NCI-H2107 treated with DMSO at 0.1 percent for 48 hours (cell line): Measurements from ENCODE around the gene SPDYE17.
"Not testable (repeated sequence)": the region's sequence is repeated elsewhere in the genome, so short reads cannot be mapped to it uniquely, and the experiment has no call there.

Source experiments
- DNase-seq: peaks from one replicate; lab custom pipeline; 2025; ENCODE audit not compliant: unreplicated experiment; lab: John Stamatoyannopoulos, UW

SPDYE17 gene, protein sequence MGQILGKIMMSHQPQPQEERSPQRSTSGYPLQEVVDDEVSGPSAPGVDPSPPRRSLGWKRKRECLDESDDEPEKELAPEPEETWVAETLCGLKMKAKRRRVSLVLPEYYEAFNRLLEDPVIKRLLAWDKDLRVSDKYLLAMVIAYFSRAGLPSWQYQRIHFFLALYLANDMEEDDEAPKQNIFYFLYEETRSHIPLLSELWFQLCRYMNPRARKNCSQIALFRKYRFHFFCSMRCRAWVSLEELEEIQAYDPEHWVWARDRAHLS

DNA sequence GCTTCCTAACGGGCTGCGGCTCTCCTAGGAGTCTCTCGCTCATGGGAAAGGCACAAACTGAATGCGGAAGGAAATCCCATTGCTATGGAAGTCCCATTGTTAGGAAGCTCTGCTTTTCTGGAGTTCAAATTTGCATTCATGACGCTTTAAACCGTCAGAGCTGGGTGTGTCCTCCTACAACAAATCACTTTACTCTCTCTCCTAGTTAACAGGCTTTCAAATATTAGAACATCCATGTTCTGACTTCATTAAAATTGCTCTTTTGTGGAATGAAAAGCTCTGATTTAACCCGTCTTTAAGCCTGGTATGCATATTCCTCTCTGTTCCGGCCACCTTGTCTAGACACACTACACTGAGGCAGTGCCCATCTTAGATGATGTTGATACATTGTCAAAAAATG, at the start of gene SPDYE17:
Gene SPDYE17 (minus strand): TSS at position 101 of the 400 bp plus-strand sequence. CDS start 1,791 bp downstream, outside the sequence.
- not testable (repeated sequence) for DNase-seq

DNA sequence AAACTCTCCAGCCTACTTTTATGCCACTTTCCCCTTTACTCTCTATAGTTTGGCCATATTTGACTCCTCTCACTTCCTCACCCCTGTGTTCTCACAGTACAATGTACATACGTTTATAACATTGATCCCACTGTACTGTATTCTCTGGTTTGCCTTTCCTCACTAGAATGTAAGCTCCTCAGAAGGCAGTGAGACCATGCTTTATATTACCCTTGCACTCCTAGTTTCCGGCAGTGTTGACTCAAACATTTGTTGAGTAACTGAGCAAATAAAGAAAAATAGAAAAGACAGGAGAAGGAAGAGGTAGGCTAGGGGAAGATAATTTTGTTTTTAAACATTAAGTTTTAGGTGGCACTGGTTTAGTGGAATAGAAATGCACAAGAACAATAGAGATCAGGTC, 48.1 kb upstream of the SPDYE17 start:
- not testable (repeated sequence) for DNase-seq

DNA sequence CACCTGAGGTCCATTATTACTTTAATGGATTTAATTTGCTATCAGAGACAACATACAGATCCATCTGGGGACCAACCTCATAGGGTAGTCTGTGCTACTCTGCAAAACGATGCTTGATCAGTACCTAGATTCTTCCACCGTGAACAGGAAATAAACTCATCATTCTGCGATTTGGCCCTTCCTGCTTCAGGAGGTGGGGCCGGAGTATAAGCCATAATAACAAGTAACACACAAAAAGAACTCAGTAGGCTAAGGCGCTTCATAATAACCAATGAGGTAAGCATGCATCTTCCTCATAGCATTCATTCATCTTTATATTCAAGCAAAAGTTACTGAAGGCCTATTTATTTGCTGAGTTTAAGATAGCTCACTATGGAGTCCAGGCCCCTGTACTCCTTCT, 47.5 kb upstream of the SPDYE17 start:
- not testable (repeated sequence) for DNase-seq

DNA sequence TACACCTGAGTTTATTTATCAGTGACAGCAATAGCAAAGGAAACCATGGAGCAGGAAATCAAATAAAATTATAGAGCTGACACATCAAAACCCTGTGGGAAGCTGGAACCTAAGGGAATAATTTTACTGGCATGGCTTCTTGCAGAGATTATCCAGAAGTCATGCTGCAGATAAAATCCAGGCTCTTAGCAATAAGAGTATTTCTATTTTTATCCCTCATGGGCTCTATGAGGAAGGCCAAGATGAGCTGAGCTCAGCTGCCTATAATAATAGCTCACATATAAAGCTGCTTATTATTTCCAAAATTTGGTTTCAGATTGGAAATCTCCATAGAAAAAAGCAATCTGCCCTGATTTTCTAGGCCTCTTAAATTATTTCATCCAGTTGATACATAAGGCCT, 47.0 kb upstream of the SPDYE17 start:
- not testable (repeated sequence) for DNase-seq

DNA sequence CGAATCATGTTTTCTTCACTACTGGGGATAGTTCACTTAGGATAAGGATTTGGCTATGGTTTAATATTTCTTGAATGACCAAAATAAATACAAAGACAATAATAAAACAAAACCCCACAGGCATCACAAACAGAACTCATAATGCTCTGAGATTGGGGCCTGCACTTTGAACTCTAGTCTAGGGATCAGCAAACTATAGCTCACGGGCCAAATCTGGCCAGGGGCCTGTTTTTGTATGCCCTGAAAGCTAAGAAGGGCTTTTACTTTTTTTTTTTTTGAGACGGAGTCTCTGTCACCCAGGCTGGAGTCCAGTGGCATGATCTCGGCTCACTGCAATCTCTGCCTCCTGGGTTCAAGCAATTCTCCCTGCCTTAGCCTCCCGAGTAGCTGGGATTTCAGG, 44.9 kb upstream of the SPDYE17 start:
- not testable (repeated sequence) for DNase-seq

DNA sequence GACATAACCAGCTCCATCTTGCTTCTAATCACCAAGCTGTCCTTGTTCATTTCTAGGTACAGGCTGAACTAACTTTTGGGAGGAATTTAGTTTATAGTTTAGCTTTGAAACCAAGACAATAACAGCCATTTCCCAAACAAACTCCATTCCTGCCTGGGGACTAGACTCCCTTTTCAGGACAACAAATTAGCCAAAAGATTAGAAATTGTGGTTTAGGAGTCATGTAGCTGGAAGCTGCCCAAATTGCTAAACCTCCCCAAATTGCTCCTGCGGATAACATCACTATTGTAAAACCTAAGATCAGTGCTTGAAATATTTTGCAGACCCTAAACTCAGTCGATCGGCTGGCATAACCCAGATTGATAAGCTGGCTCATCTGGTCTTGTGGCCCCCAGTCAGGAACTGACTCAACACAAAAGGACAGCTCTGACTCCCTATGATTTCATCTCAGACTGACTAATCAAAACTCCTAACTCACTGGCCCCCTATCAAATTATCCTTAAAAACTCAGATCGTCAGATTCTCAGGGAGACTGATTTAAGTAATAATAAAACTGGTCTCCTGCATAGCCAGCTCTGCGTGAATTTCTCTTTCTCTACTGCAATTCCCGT, 42.7 kb upstream of the SPDYE17 start:
- DNase-seq = not testable (repeated sequence)

DNA sequence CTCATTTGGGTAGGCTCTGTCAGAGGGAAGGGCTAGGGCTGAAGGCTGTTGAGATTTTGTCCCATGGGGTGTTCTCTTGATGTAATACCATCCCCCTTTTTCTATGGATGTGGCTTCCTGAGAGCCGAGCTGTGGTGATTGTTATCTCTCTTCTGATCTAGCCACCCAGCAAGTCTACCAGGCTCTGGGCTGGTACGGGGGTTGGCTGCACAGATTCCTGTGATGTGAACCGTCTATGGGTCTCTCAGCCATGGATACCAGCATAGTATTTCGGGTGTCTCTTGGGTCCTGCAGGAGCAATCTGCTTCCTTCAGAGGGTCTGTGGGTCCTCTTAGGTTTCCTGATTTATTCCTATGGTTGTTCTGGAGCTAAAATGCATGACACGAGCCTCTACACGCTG, 38.9 kb upstream of the SPDYE17 start:
- not testable (repeated sequence) for DNase-seq

DNA sequence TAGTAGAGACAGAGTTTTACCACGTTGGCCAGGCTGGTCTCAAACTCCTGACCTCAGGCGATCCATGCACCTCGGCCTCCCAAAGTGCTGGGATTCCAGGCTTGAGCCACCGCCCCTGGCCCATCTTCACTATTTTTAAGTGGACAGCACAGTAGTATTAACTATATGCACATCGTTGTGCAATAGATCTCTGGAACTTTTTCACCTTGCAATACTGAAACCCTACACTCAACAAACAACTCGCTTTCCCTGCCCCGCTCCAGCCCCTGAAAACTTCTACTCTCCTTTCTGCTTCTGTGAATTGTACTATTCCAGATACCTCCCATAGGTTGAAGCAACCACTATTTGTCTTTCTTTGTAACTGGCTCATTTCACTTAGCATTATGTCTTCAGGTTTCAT, 33.7 kb upstream of the SPDYE17 start:
- not testable (repeated sequence) for DNase-seq

DNA sequence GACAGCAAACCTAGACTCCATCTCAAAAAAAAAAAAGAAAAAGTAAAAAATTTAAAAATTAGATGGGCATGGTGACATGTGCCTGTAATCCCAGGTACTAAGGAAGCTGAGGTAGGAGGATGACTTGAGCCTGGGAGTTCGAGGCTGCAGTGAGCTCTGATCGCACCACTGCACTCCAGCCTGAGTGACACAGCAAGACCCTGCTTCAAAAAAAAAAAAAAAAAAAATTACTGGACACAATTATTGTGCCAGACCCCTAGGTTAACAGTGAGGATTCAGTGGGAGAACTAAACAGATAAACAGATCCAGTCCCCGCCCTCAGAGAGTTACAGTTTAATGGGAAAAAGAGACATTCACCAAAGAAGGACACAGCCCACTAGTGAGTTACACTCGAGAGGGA, 31.6 kb upstream of the SPDYE17 start:
- DNase-seq = not testable (repeated sequence)

DNA sequence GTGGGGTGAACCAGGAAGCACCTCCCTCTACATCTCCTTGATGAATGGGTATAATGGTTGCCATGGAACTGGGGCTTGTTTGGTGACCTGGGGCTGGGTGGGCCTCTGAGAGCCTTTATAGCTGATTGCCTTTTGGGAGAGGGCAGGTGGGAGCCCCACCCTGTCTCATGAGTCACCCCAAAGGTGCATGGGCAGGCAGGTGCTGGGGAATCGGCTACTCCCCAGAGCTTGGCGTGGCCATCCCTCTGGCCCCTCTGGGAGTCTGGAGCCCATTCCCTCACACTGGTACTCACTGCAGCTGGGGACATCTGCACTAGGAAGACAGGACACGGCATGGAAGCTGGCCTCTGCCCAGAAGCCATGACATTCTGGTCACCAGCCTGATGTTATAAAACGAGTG, 30.4 kb upstream of the SPDYE17 start, which contains the start of gene SPDYE18:
Gene SPDYE18 (minus strand): TSS at position 2 of the 400 bp plus-strand sequence. CDS start 2,046 bp downstream, outside the sequence.
- not testable (repeated sequence) for DNase-seq

DNA sequence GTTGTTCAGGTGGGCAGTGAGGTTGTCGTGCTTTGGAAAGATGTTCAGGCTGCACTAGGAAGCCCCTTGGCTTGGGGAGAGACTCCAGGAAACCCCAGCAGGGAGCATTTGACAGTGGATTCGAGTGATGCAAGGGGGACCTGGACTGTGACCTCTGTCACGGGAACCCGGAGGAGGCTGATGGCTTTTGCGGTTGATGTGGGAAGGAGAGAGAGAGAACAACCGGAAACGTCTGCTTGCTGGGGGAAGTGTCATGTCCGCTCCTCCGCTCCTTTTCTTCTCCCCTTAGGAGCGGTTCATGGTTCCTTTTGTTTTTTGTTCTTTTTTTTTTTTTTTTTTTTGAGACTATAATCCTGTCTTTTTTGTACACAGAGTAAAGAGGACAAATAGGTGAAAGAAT, 5.8 kb downstream of the SPDYE17 start:
- DNase-seq = not testable (repeated sequence)

DNA sequence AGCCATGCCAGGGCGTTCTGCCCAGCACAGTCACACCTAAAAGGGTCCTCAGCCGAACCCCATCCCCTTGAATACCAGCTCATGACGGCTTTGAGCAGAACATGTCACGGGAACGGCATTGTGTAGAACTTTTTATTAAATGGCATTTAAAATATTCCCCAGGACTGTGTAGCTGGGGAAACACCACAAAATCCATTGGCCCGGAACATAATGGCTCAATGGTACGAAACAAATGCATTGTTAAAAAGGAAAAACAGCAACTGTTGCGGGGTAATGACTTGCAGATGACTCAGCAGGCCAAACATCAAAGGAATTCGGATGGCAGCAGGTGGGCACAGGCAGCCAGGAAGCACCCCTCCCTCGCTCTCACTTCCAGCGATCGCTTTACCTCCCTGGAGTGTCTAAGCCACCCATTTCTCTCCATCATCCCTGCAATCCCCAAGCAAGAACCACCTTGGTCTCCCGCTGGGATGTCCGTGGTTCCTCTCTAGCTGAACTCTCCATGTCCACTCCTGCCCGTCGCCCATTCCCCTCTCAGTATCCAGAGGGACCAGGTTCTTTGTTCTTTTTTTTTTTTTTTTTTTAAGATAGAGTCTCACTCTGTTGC, 22.0 kb downstream of the SPDYE17 start:
- DNase-seq = not testable (repeated sequence)

DNA sequence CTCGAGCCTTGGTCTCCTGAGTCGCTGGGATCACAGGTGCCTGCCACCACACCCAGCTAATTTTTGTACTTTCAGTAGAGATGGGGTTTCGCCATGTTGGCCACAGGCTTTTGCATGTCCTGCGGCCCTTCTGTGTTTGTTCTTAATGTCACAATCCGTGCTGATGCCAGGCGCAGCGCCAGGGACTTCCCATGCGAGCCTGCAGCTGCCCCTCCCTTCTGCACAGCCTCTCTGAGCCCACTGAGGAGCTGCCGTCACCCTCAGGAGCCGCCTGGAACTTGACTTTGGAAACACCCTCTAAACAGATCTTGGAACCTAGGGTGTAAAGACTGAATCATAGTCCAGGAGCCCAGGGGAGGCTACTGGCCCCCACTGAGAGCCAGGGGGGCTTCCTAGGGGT, 24.2 kb downstream of the SPDYE17 start:
- DNase-seq = not testable (repeated sequence)

DNA sequence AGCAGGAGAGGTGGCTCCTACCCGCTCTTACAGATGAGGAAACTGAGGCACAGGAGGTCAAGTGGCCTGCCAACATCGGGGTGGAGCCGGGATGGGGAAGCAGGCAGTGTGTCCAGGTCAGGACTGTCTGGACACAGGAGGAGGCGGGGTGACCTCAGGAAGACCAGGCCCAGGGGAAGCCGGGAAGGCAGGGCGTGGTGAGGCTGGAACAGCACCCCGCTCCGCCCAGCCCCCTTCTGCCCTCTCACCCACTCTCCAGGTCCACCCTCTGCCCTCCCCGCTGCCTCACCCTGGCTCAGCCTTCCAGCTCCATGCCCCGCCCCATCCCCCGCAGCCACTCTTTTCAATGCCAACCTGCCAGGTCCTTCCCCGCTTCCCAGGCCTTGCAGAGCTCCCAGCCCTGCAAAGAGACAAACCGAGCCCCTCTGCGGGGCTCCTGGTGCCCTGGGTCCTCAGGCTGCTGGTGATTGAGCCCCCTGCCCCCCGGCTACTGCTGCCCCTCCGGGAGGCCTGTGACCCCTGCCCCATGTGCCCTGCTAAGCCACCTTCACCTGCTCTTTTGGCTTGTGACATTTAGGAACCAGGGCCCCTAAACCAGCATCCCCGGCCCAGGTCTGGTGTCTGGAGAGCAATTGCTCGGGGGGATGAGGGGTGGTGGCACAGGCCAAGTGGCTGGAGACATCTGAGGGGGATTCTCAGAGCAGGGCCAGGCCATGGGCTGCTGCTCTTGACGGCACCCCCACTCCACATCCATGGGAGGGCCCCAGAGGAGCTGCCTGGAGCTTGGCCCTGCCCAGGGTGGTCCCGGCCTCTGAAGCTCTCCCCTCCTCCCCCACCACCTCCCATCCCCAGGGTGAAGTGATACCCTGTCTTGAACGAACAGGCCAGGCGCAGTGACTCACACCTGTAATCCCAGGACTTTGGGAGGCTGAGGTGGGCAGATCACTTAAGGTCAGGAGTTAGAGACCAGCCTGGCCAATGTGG, 25.7 kb downstream of the SPDYE17 start:
- not testable (repeated sequence) for DNase-seq

DNA sequence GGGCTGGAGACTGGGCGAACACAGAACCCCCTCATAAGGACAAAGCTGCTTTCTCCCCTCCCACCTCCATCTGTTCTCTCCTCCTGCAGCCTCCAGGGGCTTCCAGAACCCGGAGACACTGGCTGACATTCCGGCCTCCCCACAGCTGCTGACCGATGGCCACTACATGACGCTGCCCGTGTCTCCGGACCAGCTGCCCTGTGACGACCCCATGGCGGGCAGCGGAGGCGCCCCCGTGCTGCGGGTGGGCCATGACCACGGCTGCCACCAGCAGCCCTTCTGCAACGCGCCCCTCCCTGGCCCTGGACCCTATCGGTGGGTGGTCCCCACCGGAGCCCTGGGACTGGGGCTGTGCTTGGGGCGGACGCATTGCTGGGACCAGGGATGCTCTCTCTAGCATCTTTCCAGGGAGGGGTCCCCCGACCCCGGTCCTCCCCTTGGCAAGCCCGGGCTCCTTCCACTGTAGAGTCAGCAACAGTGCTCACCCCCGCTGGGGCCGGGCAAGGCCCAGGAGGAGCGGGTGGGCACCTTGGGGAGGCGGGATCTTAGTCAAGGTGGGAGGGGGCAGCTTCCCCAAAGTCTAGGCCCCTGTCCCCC, 26.6 kb downstream of the SPDYE17 start:
- DNase-seq = not testable (repeated sequence)

DNA sequence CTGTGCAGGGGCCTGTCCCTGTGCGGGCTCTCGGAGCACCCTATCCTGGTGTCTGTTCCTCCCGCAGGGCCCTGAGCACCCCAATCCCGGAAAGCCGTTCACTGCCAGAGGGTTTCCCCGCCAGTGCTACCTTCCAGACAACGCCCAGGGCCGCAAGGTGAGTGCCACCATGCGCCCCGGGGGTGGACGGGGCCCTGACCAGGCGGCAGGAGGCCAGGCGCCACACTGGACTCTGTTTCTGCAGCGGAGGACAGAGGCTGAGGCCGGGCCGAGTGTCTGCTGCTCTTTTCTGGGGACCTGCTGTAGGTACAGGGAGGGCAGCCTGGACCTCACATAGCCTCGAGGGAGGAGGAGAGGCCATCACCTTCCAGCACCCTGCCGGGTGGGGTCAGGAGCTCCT, 28.0 kb downstream of the SPDYE17 start:
- DNase-seq = not testable (repeated sequence)

DNA sequence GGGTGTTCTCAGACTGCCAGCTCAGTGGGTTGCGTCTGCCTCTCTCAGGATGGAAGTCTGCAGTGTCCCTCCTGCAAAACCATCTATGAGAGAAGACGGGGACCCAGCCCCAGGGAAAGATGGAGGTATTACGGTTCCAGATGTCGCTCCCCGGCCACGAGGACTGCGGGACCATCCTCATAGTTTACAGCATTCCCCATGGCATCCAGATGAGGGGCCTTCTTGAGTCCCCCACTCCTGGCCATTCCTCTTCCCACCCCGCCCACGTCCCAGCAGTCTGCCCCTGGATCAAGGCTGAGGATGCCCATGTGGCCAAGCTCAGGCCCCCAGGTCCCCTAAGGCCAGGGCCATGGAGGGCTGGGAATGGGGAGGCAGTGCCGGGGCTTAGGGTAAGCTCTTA, 28.9 kb downstream of the SPDYE17 start:
- DNase-seq = not testable (repeated sequence)

DNA sequence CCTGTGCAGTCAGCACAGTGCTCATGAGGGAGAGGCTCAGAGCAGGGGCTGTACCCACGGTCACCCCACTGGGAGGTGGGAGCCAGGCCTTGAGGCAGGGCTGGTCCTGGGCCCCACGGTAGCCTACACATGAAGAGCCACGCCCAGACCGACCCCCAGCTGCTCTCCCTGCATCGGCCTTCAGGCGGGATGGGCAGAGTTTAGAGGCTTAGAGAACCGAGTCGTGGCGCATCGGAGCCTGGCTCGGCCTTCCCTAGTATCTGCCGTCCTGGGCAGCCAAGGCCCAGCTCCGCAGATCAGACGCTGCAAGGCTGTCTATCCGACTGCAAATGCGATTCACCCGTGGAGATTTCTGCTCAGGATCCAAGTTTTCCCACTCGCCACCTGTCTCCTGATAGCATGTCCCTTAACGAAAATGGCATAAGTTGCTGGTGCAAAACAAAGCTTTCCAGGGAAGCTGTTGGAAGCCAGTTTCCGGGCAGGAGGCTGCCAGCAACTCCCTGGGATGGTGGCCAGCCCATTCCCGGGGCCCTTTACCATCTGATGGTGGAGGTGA, 29.4 kb downstream of the SPDYE17 start:
- DNase-seq = not testable (repeated sequence)

DNA sequence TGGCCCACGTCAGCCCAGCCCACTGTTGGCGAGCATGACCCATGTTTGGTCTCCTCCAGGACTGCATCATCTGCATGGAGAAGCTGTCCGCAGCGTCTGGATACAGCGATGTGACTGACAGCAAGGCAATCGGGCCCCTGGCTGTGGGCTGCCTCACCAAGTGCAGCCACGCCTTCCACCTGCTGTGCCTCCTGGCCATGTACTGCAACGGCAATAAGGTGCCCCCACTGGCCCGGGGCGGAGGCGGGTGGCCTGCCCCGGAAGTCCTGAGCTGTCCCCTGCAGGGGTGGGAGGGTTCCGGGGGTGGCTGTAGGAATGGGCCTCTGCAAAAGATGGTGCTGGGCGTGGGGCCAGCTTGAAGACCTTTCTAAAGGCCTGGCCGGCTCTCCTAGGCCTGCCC, 30.1 kb downstream of the SPDYE17 start:
- DNase-seq = not testable (repeated sequence)

DNA sequence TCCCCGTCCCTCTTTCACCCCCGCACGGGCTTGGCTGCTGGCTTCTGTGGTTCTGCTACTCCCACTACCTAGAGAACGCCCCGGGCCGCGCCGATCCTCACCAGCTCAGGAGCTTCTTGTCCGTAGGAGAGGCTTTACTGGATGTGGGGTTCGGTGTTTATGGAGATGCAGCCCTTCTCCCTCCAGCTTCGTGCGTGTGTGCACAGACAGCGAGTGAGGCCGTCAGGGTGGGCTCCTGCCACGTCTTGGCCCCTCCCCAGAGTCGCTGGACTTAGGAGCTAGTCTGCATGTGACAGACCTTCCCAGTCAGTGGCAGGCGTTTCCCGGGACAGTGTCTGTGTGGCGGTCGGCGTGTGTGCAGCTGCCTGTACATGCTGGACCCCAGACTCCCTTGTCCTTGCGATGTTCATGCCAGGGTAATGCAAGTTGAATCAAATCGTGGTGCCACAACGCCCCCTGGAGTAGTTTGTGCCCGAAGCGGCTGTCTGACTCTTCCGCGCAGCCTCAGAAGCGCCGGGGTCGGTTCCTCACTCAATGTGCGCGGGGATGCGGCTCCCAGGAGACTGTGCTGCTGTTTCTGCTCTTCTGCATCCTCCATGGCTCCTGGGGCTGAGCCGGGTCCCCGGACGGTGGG, 32.6 kb downstream of the SPDYE17 start:
- not testable (repeated sequence) for DNase-seq
